ENCODE measurements around the gene HEY2.
"Not testable (repeated sequence)": the region's sequence is repeated elsewhere in the genome, so short reads cannot be mapped to it uniquely, and the experiment has no call there.

Gene HEY2

DNA sequence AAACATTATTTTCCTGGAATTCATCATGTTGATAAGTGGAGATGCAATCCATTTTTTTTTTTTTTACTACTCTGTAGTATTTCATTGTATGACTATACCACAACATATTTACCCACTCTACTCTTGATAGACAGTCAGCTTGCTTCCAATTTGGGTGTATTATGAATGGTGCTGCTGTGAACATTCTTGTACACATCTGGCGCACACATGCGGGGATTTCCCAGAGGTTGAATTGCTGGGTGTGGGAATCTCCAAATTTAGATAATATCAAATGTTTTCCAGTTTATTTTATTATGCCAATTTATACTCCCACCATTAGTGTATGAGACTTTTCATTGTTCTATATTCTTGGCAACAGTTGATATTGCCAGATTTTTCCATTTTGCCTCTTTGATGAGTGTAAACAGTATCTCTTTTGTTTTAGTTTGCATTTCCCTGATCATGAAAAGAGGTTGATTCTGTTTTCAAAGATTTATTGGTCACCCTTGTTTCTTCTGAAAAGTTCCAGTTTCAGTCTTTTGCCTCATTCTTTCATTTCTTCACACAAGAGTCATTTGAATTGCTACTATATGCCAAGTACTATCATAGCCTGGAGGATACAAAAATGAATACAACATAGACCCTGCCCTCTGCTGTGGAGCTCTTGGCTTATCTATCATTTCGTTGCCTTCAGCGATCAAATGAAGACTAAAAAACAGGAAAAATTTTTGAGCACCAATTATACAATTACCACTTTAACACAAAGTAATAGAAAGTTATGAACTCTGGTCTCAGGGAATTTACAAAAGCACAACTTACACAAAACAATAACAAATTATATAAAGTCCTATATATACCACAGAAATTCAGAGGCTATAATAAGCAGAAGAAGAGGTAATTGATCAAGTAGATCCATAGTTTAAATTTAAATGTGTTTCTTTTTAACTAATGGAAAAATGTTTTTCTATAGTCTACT, 24.2 kb downstream of the HEY2 start:
- no peak for DNase-seq

DNA sequence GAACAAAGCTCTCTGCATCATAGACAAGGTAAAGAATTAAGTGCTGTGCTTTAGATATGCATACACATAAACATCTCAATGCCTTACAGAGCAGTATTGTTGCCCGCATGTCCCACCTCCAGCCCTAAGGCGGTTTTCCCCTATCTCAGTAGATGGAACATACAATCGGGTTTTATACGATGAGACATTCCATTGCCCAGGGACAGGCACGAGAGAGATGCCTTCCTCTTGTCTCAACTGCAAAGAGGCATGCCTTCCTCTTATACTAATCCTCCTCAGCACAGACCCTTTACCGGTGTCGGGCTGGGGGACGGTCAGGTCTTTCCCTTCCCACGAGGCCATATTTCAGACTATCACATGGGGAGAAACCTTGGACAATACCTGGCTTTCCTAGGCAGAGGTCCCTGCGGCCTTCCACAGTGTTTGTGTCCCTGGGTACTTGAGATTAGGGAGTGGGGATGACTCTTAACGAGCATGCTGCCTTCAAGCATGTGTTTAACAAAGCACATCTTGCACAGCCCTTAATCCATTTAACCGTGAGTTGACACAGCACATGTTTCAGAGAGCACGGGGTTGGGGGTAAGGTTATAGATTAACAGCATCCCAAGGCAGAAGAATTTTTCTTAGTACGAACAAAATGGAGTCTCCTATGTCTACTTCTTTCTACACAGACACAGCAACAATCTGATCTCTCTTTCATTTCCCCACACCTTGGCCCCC, 26.8 kb downstream of the HEY2 start:
- not testable (repeated sequence) for DNase-seq

GRCh38 chr6:125779924-125780539, 30.6 kb downstream of the HEY2 start:
- DNase-seq, result peak; percentile 83

DNA sequence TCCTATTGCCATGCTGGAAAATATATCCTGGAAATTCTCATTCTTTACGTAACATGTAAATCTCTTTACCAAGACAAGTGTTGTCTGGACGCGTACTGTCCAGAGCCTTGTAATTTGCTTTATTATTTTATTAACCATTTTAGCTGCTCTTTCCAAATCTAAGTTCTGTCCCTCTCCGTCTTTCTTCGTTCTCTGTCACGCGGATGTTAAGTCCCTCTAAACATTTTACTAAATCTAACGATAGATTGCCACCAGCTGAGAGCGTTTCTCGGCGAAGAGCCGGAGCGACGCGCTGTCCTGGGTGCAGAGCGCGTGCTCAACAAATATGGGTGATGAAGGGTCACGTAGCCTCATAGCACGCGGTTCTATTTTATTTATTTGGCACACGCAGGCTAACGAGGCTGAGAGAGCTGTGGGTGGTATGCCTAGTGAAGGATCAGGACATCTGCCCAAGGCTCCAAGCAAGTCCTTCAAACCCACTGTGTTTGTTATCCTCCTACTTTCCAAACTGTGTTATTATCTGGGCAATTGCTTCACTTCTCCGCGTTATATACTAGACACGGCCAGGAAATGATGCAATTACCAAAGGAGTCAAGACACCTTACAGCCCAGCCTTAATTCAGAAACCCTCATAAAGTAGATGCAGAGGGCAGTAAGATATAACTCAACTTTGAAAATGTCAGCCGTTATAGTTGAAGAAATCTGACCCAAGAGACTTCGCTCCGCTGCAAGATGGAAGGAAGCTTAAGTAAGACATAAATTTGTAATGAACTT, 31.3 kb downstream of the HEY2 start:
- DNase-seq, result peak; percentile 66

DNA sequence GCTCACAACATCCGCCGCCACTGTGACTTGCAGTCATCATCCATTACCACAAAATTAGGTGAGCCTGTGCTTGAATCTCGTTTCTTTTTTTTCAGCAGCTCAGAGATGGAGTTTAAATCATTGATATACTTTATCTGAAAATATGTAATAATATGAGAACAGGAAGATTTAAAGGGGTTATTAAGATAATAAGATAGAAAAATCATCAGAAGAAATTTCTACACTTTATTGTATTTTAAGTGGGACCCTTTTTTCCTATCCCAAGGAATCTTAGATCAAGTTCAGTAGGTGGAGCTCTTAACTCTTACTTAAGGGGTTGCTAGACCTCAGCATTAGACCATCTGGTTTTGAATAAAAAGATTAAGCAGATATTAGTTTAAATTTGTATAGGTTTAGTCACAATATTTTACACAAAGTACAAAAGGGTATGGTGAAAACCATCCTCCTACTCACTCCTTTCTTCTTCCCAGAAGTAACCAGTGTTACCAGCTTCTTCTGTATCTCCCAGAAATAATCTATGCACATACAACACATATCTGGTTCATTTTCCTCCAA, 32.0 kb downstream of the HEY2 start:
- peak; percentile 71 for DNase-seq

- no peak for DNase-seq
Measured at GRCh38 chr6:125784365-125784764, 34.9 kb downstream of the HEY2 start.

- no peak for DNase-seq
Measured at GRCh38 chr6:125787791-125788190, 38.4 kb downstream of the HEY2 start.

- peak; percentile 49 for DNase-seq
Measured at GRCh38 chr6:125789167-125789566, 39.7 kb downstream of the HEY2 start.

GRCh38 chr6:125789576-125790357, 40.3 kb downstream of the HEY2 start:
- DNase-seq, result peak; percentile 54

DNA sequence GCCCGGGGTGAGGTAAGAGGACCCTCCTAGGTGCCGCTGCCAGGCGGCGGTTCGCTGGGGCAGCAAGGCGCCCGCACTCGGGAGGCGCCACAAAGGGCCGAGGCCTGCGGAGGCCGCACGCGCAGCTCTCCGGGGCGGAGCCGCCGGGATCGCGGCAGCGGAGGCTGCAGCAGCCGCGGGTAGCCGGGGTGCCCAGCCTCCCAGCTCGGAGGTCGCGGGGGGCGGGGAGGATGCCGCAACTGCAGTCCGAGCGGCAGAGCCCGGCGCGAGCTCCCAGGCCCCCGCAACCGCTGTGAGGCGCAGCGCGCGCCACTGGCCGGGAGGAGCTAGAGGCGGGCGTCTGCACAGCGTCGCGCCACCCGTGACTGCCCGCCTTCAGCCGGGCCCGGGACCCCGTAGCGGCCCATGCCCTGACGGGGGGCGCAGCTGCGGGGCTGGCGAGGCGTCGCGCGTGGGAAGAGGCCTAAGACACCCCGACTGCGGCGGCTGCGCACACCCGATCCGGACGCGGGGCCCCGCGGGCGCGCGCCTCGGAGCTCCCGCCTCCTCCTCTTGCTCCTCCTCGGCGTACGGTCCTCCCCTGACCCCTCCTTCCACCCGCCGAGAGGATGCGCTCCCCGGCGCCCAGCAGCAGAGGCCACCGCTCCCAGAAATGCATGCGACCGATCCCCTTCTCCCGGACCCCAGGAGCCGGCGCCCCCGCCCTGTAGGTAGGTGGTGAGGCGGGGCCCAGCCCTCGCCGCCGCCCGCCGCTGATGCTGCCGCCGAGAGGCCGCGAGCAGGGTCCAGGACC, 41.1 kb downstream of the HEY2 start, which contains the start of gene NCOA7:
Gene NCOA7, plus strand, starts transcription at position 603 of the 793 bp plus-strand sequence. CDS start 24,395 bp downstream, outside the sequence.
- peak; percentile 87 for DNase-seq

GRCh38 chr6:125791151-125791819, 41.9 kb downstream of the HEY2 start:
- DNase-seq, result peak; percentile 62

DNA sequence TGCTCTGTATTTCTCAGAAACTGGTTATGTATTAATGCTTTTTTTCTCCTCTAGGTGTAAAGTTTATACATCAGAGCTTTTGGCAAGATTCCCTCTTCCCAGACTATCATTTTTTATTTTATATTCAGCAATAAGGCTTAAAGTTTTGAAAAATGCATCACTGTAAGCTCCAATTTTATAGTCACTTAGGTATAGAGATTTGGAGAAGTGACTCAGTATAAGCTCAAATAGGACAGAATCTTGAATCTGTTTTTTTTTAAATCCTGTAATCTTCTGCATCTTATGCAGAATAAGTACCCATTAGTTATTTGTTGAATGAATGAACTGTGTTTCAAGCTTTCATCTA, 42.4 kb downstream of the HEY2 start:
- no peak for DNase-seq

- no peak for DNase-seq
Measured at GRCh38 chr6:125792172-125792571, 42.7 kb downstream of the HEY2 start.

DNA sequence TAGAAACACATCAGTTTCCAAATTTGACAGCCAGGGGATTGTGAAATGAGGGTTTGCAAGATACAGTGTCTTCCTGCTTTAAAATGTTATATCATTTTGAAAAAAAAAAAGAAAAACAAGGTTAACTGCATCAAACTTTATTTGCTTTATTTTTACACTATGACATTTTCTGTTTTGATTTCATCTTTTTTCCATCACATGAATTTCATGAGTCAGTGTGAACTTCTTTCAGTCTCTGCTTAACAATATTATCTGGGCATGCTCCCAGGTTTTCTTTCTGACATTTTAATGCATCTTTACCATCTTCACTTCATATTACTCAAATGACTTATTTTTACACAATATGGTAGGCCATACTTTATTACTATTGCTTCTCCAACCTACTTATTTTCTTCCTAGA, 43.2 kb downstream of the HEY2 start:
- DNase-seq, result no peak

DNA sequence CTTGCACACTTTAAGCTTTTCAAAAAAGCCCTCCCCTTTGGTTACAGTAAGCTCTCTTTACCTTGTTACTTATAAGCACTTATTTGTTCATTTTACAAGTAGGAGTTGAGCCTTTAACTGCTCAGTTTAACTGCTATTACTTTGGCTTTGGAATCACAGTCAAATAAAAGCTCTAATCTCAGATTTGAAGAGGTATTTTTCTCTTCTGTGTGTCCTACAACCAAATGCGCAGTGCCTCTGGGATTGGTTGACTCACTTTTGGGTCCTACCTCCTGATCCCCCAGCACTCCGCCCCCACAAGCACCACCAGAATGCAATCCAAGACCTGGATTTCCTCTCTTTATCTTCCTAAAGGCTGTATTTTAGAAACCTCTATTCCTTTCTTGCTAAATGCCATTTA, 43.8 kb downstream of the HEY2 start:
- DNase-seq, result no peak

DNA sequence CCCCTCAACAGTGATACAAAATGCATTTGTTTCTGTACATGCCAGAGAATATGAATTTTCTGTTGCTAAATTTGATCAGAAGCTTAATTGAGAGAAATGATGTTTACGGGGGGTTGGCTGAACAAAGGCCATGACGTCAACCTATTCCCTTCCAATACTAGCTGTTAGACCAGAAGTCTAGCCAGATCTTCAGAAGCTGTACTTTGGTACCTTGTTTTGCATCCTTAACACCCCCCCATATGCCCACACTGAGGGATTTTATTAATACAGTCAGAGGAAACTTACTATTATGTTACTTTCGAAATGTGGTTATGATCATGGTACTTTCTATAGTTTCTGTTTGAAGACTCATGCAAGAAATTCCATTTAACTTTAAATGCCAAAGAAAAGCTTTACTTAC, 44.4 kb downstream of the HEY2 start:
- no peak for DNase-seq

- DNase-seq, result no peak
Measured at GRCh38 chr6:125794342-125795137, 45.1 kb downstream of the HEY2 start.

DNA sequence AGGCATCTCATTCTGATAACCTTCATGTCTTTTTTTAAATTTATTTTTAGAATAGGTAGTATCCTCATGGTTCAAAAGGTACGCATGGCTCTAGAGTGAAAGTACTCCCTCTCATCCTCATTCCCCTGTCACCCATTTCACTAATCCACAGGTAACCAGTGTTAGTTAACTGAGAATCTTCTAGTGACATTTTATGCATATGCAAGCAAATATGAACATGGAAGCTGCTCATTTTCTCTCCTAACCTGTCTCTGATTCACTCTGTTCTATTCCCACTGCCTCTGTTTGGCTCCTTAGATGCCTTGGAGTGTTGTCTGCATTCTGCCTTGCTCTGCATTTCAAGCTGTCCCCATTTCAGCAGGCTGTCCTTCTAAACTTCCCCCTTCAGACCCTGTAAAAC, 45.9 kb downstream of the HEY2 start:
- no peak for DNase-seq
